Epithelial cell of esophagus (primary cell): ENCODE measurements around the gene ADAMTSL4.

Experiments used
- DNase-seq: peaks from one replicate; pipeline ENCODE4 v3.0.0; 2010; ENCODE audit warnings: low read depth
- H3K4me3 ChIP-seq: 2 replicates; pipeline ENCODE4 v1.5.1; 2011; ENCODE audit warnings: mild to moderate bottlenecking, low read length, control low read depth
- CTCF ChIP-seq: IDR thresholded peaks from 2 replicates; pipeline ENCODE4 v1.5.1; 2011; ENCODE audit warnings: low read depth, mild to moderate bottlenecking, low read length, control low read depth, inconsistent platforms; ENCODE audit not compliant: insufficient read depth; ENCODE audit errors: missing control alignments

The ADAMTSL4 gene

GRCh38 chr1:150551051-150551783 is 2.0 kb downstream of the ADAMTSL4 start:
- H3K4me3 ChIP-seq: no peak overlapping the region
- no peak for TF ChIP-seq CTCF
- no peak for DNase-seq

GRCh38 chr1:150551784-150552127 is 2.5 kb downstream of the ADAMTSL4 start:
- no peak overlapping the region for H3K4me3 ChIP-seq
- DNase-seq: no peak
- TF ChIP-seq CTCF: no peak

GRCh38 chr1:150552128-150552910 is 3.1 kb downstream of the ADAMTSL4 start:
- peak; percentile 92 for DNase-seq
- no peak for TF ChIP-seq CTCF
- H3K4me3 ChIP-seq: no peak overlapping the region

- TF ChIP-seq CTCF: no peak
- no peak for DNase-seq
- H3K4me3 ChIP-seq: no peak overlapping the region
These were observed 3.7 kb downstream of the ADAMTSL4 start for GRCh38 chr1:150552911-150553289.

GRCh38 chr1:150553392-150554085 is 4.3 kb downstream of the ADAMTSL4 start:
- H3K4me3 ChIP-seq: no peak overlapping the region
- no peak for DNase-seq
- no peak for TF ChIP-seq CTCF

- DNase-seq: no peak
- no peak overlapping the region for H3K4me3 ChIP-seq
- no peak for TF ChIP-seq CTCF
These were observed 4.9 kb downstream of the ADAMTSL4 start for GRCh38 chr1:150554086-150554452.
